GM12878 (cell line): ENCODE results near the gene TRAF3. TPM values are rescaled to one million over a fixed set of nuclear protein-coding genes. Genes with fewer than 3 reads are reported as not detected.

Experiments
- ASH2L ChIP-seq: fragments of 300-600, 200-600 bp; sonication (generic); IDR thresholded peaks from 2 replicates; pipeline ENCODE4 v1.6.1; 2017; ENCODE audit warnings: low read depth, mild to moderate bottlenecking, borderline replicate concordance
- BCL3 ChIP-seq: IDR thresholded peaks from 2 replicates; pipeline ENCODE4 v1.6.1; 2011; ENCODE audit warnings: borderline replicate concordance, low read depth, mild to moderate bottlenecking, moderate library complexity, low read length; ENCODE audit not compliant: insufficient read depth, poor library complexity, severe bottlenecking
- HDGF ChIP-seq: fragments of 450-650 bp; IDR thresholded peaks from 2 replicates; pipeline ENCODE4 v1.6.1; 2016; ENCODE audit warnings: antibody characterized with exemption
- IRF5 ChIP-seq: fragments of 450-650 bp; IDR thresholded peaks from 2 replicates; pipeline ENCODE4 v1.6.1; 2017; ENCODE audit warnings: borderline replicate concordance
- MLLT1 ChIP-seq: fragments of 450-650 bp; IDR thresholded peaks from 2 replicates; pipeline ENCODE4 v1.6.1; 2016; ENCODE audit warnings: mild to moderate bottlenecking
- NR2C1 ChIP-seq: fragments of 450-650 bp; IDR thresholded peaks from 2 replicates; pipeline ENCODE4 v1.6.1; 2017; ENCODE audit warnings: antibody characterized with exemption, mild to moderate bottlenecking, moderate library complexity
- SIX5 ChIP-seq: IDR thresholded peaks from 2 replicates; pipeline ENCODE4 v1.6.1; 2011; ENCODE audit warnings: mild to moderate bottlenecking, low read depth, low read length, moderate library complexity; ENCODE audit not compliant: severe bottlenecking
- SMARCA5 ChIP-seq: fragments of 450-650 bp; IDR thresholded peaks from 2 replicates; pipeline ENCODE4 v1.6.1; 2017; ENCODE audit warnings: mild to moderate bottlenecking
- SPI1 ChIP-seq: IDR thresholded peaks from 2 replicates; pipeline ENCODE4 v1.6.1; 2011; ENCODE audit warnings: low read depth, mild to moderate bottlenecking, low read length, moderate library complexity, borderline replicate concordance; ENCODE audit not compliant: insufficient read depth
- YY1 ChIP-seq: IDR thresholded peaks from 2 replicates; pipeline ENCODE4 v1.6.1; 2011; ENCODE audit warnings: low read depth, mild to moderate bottlenecking, low read length
- polyA plus RNA-seq, 11 experiments: library from polyadenylated mRNA; depleted of rRNA in 4 of 11; unstranded in 6 of 11; stranded (reverse) in 5 of 11; fragments of >200 nt; fragmentation: Nextera tagmentation in 4 of 11; fragmentation: Illumina TruSeq in 1 of 11; extraction: Ambion mirVana in 4 of 11; extraction: Trizol in 1 of 11; gene quantifications; 1 replicate in 1 of 11; 2 replicates in 10 of 11; pipeline versions ENCODE4 v1.2.1 to v1.2.3, GENCODE V29; 2011 to 2016; ENCODE audit warnings: inconsistent platforms in 2 of 11, missing spikeins in 2 of 11, low read depth in 1 of 11
- total RNA-seq, 4 experiments: library from RNA; depleted of rRNA in 3 of 4; stranded (reverse); fragments of >200 nt in 3 of 4; fragmentation: Illumina TruSeq in 1 of 4; extraction: Trizol in 1 of 4; gene quantifications; 2 replicates each; pipeline versions ENCODE4 v1.2.1 to v1.2.3, GENCODE V29; 2013 to 2021
- TF ChIP-seq, protein P1 (sequence below): fragments of 450-650 bp; IDR thresholded peaks from 2 replicates; pipeline ENCODE4 v1.6.1; 2017; ENCODE audit warnings: mild to moderate bottlenecking, moderate library complexity

Gene TRAF3
- total and polyA plus RNA-seq, 10 of the 15 experiments (the other 5 are each of a cell fraction or from before 2014, with no cell fraction given): 3.0 to 70.1 (median 36.5) TPM

- TF ChIP-seq MLLT1: no peak
- TF ChIP-seq HDGF: no peak
- TF ChIP-seq YY1: no peak
- no peak for TF ChIP-seq ASH2L
- no peak for TF ChIP-seq BCL3
- no peak for TF ChIP-seq IRF5
- no peak for TF ChIP-seq SMARCA5
- TF ChIP-seq, protein P1, sequence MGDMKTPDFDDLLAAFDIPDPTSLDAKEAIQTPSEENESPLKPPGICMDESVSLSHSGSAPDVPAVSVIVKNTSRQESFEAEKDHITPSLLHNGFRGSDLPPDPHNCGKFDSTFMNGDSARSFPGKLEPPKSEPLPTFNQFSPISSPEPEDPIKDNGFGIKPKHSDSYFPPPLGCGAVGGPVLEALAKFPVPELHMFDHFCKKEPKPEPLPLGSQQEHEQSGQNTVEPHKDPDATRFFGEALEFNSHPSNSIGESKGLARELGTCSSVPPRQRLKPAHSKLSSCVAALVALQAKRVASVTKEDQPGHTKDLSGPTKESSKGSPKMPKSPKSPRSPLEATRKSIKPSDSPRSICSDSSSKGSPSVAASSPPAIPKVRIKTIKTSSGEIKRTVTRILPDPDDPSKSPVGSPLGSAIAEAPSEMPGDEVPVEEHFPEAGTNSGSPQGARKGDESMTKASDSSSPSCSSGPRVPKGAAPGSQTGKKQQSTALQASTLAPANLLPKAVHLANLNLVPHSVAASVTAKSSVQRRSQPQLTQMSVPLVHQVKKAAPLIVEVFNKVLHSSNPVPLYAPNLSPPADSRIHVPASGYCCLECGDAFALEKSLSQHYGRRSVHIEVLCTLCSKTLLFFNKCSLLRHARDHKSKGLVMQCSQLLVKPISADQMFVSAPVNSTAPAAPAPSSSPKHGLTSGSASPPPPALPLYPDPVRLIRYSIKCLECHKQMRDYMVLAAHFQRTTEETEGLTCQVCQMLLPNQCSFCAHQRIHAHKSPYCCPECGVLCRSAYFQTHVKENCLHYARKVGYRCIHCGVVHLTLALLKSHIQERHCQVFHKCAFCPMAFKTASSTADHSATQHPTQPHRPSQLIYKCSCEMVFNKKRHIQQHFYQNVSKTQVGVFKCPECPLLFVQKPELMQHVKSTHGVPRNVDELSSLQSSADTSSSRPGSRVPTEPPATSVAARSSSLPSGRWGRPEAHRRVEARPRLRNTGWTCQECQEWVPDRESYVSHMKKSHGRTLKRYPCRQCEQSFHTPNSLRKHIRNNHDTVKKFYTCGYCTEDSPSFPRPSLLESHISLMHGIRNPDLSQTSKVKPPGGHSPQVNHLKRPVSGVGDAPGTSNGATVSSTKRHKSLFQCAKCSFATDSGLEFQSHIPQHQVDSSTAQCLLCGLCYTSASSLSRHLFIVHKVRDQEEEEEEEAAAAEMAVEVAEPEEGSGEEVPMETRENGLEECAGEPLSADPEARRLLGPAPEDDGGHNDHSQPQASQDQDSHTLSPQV: no peak
- TF ChIP-seq SPI1: no peak
- no peak for TF ChIP-seq NR2C1
- no peak for TF ChIP-seq SIX5
These were observed 94.0 kb downstream of the TRAF3 start (continued) for GRCh38 chr14:102870994-102871831.
